Neuronal stem cell (in vitro differentiated cells): ENCODE measurements around the gene MOXD1.

ENCODE experiments used
- DNase-seq: peaks from one replicate; pipeline ENCODE4 v3.0.0-alpha.2; 2013; ENCODE audit warnings: low spot score
- H2AFZ ChIP-seq: one replicate; pipeline ENCODE4 v1.6.1; 2013; ENCODE audit warnings: mild to moderate bottlenecking, low read length, inconsistent platforms
- H2AK5ac ChIP-seq: 2 replicates; pipeline ENCODE4 v1.6.1; 2013; ENCODE audit warnings: low read depth, mild to moderate bottlenecking, inconsistent platforms, low read length, moderate library complexity, mixed read lengths
- H2BK120ac ChIP-seq: 2 replicates; pipeline ENCODE4 v1.6.1; 2013; ENCODE audit warnings: low read depth, mild to moderate bottlenecking, inconsistent platforms, low read length, moderate library complexity, mixed read lengths
- H2BK12ac ChIP-seq: one replicate; pipeline ENCODE4 v1.6.1; 2013; ENCODE audit warnings: low read length, inconsistent platforms
- H2BK15ac ChIP-seq: 2 replicates; pipeline ENCODE4 v1.6.1; 2013; ENCODE audit warnings: mild to moderate bottlenecking, low read length, inconsistent platforms, mixed read lengths
- H2BK5ac ChIP-seq: one replicate; pipeline ENCODE4 v1.6.1; 2013; ENCODE audit warnings: inconsistent platforms, mild to moderate bottlenecking, low read length, moderate library complexity
- H3K14ac ChIP-seq: one replicate; pipeline ENCODE4 v1.6.1; 2013; ENCODE audit warnings: low read length, inconsistent platforms
- H3K18ac ChIP-seq: 2 replicates; pipeline ENCODE4 v1.6.1; 2013; ENCODE audit warnings: low read length, inconsistent platforms
- H3K23ac ChIP-seq: 2 replicates; pipeline ENCODE4 v1.6.1; 2013; ENCODE audit warnings: low read depth, mild to moderate bottlenecking, mixed read lengths, low read length, inconsistent platforms; ENCODE audit not compliant: poor library complexity
- H3K27ac ChIP-seq: replicated peaks from 3 replicates; pipeline ENCODE4 v1.5.1; 2013; ENCODE audit warnings: low read length, inconsistent platforms
- H3K27me3 ChIP-seq, 3 experiments: 2 replicates each; pipeline ENCODE4 v1.6.1; 2013; ENCODE audit warnings: low read length in 3 of 3, mild to moderate bottlenecking in 2 of 3, inconsistent platforms in 1 of 3, low read depth in 1 of 3, mixed read lengths in 1 of 3, moderate library complexity in 1 of 3; ENCODE audit not compliant: control insufficient read depth in 3 of 3, insufficient read depth in 3 of 3
- H3K36me3 ChIP-seq, 2 donors: replicated peaks in 1 of 2; 2 replicates each; pipeline ENCODE4 v1.6.1; 2013; ENCODE audit warnings: low read length in 2 of 2; ENCODE audit not compliant: control insufficient read depth in 2 of 2, insufficient read depth in 2 of 2
- H3K4ac ChIP-seq: 2 replicates; pipeline ENCODE4 v1.6.1; 2013; ENCODE audit warnings: inconsistent platforms, mild to moderate bottlenecking, low read length, moderate library complexity
- H3K4me1 ChIP-seq, 2 donors: 1 replicate in 1 of 2; 2 replicates in 1 of 2; pipeline ENCODE4 v1.6.1; 2013; ENCODE audit warnings: low read length in 2 of 2, low read depth in 1 of 2; ENCODE audit not compliant: control insufficient read depth in 2 of 2, insufficient read depth in 1 of 2
- H3K4me2 ChIP-seq: one replicate; pipeline ENCODE4 v1.6.1; 2013; ENCODE audit warnings: mild to moderate bottlenecking, low read length, inconsistent platforms; ENCODE audit not compliant: insufficient read depth, poor library complexity, severe bottlenecking
- H3K4me3 ChIP-seq, 2 donors: 2 replicates each; pipeline ENCODE4 v1.5.1; 2013; ENCODE audit warnings: low read length in 2 of 2, mild to moderate bottlenecking in 2 of 2, inconsistent platforms in 1 of 2, moderate library complexity in 1 of 2
- H3K79me1 ChIP-seq: one replicate; pipeline ENCODE4 v1.6.1; 2013; ENCODE audit warnings: low read depth, mild to moderate bottlenecking, inconsistent platforms, low read length, moderate library complexity
- H3K9ac ChIP-seq: one replicate; pipeline ENCODE4 v1.6.1; 2013; ENCODE audit warnings: mild to moderate bottlenecking, low read depth, low read length, inconsistent platforms; ENCODE audit not compliant: poor library complexity
- H3K9me3 ChIP-seq, 2 donors: replicated peaks in 1 of 2; 2 replicates each; pipeline versions ENCODE3 to v1.6.1; 2013; ENCODE audit warnings: low read length in 2 of 2, mild to moderate bottlenecking in 2 of 2, inconsistent platforms in 1 of 2, low read depth in 1 of 2, mixed read lengths in 1 of 2, moderate library complexity in 1 of 2; ENCODE audit not compliant: control insufficient read depth in 2 of 2, insufficient read depth in 1 of 2
- H4K8ac ChIP-seq: one replicate; pipeline ENCODE4 v1.6.1; 2013; ENCODE audit warnings: low read depth, mild to moderate bottlenecking, inconsistent platforms, low read length, moderate library complexity
- H4K91ac ChIP-seq: one replicate; pipeline ENCODE4 v1.6.1; 2013; ENCODE audit warnings: low read length, low read depth, mild to moderate bottlenecking, inconsistent platforms; ENCODE audit not compliant: poor library complexity
- WGBS, 2 donors: extraction: QIAGEN DNeasy Blood & Tissue Kit; methylation state at CpG; one replicate each; pipeline ENCODE4 v1.1.7; 2013; ENCODE audit warnings: missing lambda C conversion rate in 2 of 2, mixed read lengths in 1 of 2; ENCODE audit not compliant: insufficient read length in 2 of 2, insufficient replicate concordance in 1 of 2; ENCODE audit errors: extremely low coverage in 2 of 2; 5-methylcytosine and 5-hydroxymethylcytosine counted together

Gene MOXD1

DNA sequence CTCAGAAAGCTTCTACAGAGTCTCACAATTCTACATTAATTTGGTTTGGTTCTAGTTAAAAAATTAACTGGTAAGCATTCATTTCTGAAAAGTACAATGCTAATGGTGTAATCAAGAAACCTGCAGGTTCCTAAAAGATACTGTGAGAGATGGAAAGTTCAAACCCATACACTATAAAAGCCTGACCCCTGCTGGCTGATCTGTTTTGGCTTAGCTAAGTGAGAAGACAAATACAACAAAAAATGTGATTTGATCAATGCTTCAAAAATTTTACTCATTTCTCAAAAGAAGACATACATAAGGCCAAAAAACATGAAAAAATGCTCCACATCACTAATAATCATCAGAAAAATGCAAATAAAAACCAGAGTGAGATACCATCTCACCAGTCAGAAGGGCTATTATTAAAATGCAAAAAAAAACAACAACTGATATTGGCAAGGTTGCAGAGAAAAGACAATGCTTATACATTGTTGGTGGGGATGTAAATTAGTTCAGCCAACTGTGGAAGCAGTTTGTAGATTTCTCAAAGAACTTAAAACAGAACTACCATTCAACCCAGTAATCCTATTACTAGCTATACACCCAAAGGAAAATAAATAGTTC, 102.8 kb downstream of the MOXD1 start:
- no peak overlapping the region for H3K4ac ChIP-seq
- no peak overlapping the region for H3K14ac ChIP-seq
- H3K4me1 ChIP-seq, result peaks cover 0 to 3% of the 10 kb centered on the region in 2 donors
- no peaks in the 10 kb centered on the region for H3K27me3 ChIP-seq
- no peak overlapping the region for H3K4me2 ChIP-seq
- H3K36me3 ChIP-seq, result no peaks in the 10 kb centered on the region
- DNase-seq, result no peak
- H4K91ac ChIP-seq, result no peak overlapping the region
- H2BK12ac ChIP-seq, result no peak overlapping the region
- H2AK5ac ChIP-seq, result no peak overlapping the region
- H3K27ac ChIP-seq, result no peak overlapping the region
- no peaks in the 10 kb centered on the region for H3K9me3 ChIP-seq
- H4K8ac ChIP-seq, result no peak overlapping the region
- no peak overlapping the region for H3K9ac ChIP-seq
- no peak overlapping the region for H2BK5ac ChIP-seq
- H3K79me1 ChIP-seq, result no peaks in the 10 kb centered on the region
- no peak overlapping the region for H3K23ac ChIP-seq
- H2AFZ ChIP-seq, result no peak overlapping the region
- H3K18ac ChIP-seq, result no peak overlapping the region
- H2BK15ac ChIP-seq, result no peak overlapping the region
- no peak overlapping the region for H3K4me3 ChIP-seq
- no peak overlapping the region for H2BK120ac ChIP-seq

DNA sequence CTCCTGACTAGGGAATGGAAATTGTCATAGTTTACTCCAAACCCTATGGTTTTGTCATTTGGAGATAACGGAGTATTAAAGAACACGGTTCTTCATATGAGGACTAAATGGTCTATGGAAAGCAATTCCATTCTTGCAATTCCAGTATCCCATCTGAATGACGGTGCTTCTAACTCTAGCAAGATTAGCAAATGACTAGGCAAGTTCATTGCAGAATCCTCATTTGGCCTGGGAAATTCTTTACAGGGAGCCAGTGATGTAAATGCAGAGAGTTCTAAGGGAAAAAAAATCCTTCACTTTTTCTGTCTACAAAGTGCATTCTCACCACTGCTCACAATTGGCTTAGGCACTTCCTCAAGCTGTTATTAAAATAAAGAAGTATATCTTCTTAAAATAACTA, 111.5 kb downstream of the MOXD1 start:
- Histone ChIP-seq H2AK5ac (no peak overlapping the region), H3K23ac (no peak overlapping the region), H3K18ac (no peak overlapping the region), H2BK12ac (no peak overlapping the region), H4K91ac (no peak overlapping the region), H2BK15ac (no peak overlapping the region), H3K79me1 (no peaks in the 10 kb centered on the region), H2AFZ (no peak overlapping the region), H3K27me3 (no peaks in the 10 kb centered on the region), H3K27ac (no peak overlapping the region), H4K8ac (no peak overlapping the region), H3K36me3 (no peaks in the 10 kb centered on the region), H3K9me3 (no peaks in the 10 kb centered on the region), H3K14ac (no peak overlapping the region), H3K9ac (no peak overlapping the region), H2BK5ac (no peak overlapping the region), H3K4me3 (no peak overlapping the region), H3K4ac (no peak overlapping the region), H3K4me1 (no peaks in the 10 kb centered on the region), H3K4me2 (no peak overlapping the region), H2BK120ac (no peak overlapping the region)
- WGBS, 2 donors, result no CpG with 5 or more reads among the region's 3 CpGs
- no peak for DNase-seq

DNA sequence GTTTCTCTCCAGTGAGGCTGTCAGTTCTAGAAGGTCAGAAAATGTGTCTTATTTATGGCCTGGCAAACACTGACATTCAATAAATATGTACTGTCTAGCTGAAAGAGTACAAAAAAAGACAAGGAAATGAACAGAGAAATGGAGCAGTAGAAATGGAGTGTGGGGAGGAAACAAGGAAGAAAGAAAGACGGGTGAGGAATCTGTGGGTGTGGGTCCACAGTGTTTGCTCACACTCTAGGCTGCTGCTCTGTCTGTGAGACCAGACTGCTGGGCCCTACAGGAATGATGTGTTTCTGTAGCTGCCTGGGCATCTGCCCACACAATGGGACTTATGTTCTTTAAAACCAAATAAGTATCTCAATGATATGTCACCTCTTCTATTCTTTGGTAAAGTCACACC, 114.2 kb downstream of the MOXD1 start:
- Histone ChIP-seq H3K36me3 (no peaks in the 10 kb centered on the region), H3K4me3 (no peak overlapping the region), H3K9ac (no peak overlapping the region), H2BK5ac (no peak overlapping the region), H3K79me1 (no peaks in the 10 kb centered on the region), H3K18ac (no peak overlapping the region), H2BK12ac (no peak overlapping the region), H4K8ac (no peak overlapping the region), H3K14ac (no peak overlapping the region), H3K4me1 (no peaks in the 10 kb centered on the region), H2AFZ (no peak overlapping the region), H3K27ac (no peak overlapping the region), H3K9me3 (no peaks in the 10 kb centered on the region), H4K91ac (no peak overlapping the region), H3K4me2 (no peak overlapping the region), H2BK120ac (no peak overlapping the region), H3K4ac (no peak overlapping the region), H3K23ac (no peak overlapping the region), H3K27me3 (no peaks in the 10 kb centered on the region), H2AK5ac (no peak overlapping the region), H2BK15ac (no peak overlapping the region)
- no CpG with 5 or more reads among the region's 1 CpG for WGBS, 2 donors
- DNase-seq, result no peak

DNA sequence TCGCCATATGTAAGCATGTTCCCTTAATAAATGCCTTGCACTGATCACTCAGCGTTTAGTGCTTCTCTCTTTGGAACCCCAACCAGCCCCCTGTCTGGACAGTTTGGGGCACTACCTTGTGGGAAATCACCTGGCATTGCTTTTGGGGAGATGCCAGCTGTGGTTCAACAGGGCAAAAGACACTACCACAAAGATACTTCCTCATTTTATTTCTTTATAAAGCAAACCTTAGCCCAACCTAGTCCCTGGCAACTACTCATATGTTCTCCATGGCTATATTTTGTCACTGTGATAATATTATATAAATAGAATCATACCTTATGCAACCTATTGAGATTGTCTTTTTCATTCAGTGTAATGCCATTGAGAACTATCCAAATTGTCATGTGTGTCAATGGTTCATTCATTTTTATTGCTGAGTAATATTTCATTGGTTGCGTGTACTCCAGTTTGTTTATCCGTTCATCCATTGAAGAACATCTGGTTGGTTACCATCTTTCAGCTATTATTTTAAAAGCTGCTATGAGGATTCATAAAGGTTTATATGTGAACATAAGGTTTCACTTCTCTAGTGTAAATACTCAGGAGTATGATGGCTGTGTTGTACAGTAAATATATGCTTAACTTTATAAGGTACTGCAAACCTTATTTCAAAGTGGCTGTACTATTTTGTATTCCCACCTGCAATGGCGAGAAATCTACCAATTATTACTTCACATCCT, 114.8 kb downstream of the MOXD1 start:
- H2BK15ac ChIP-seq, result no peak overlapping the region
- H3K36me3 ChIP-seq, result no peaks in the 10 kb centered on the region
- H3K79me1 ChIP-seq, result no peaks in the 10 kb centered on the region
- no peaks in the 10 kb centered on the region for H3K9me3 ChIP-seq
- no peak overlapping the region for H4K8ac ChIP-seq
- H3K23ac ChIP-seq, result no peak overlapping the region
- no peak overlapping the region for H2AFZ ChIP-seq
- DNase-seq, result no peak
- no peaks in the 10 kb centered on the region for H3K4me1 ChIP-seq
- no CpG with 5 or more reads among the region's 5 CpGs for WGBS, 2 donors
- H3K14ac ChIP-seq, result no peak overlapping the region
- no peak overlapping the region for H2BK12ac ChIP-seq
- no peak overlapping the region for H3K4me3 ChIP-seq
- no peak overlapping the region for H3K27ac ChIP-seq
- no peak overlapping the region for H3K18ac ChIP-seq
- no peak overlapping the region for H3K9ac ChIP-seq
- no peak overlapping the region for H2BK5ac ChIP-seq
- H3K4ac ChIP-seq, result no peak overlapping the region
- no peak overlapping the region for H4K91ac ChIP-seq
- no peak overlapping the region for H2BK120ac ChIP-seq
- H3K4me2 ChIP-seq, result no peak overlapping the region
- no peaks in the 10 kb centered on the region for H3K27me3 ChIP-seq
- no peak overlapping the region for H2AK5ac ChIP-seq
